OCI-LY7 (cell line): ENCODE results near the gene STON1.

Experiments used
- EZH2phosphoT487 ChIP-seq: fragments of 200-600 bp; sonication (generic); IDR thresholded peaks from 2 replicates; pipeline ENCODE4 v1.6.1; 2018; ENCODE audit warnings: low read depth, borderline replicate concordance, mild to moderate bottlenecking, mixed run types, antibody characterized with exemption, low read length, moderate library complexity, mixed read lengths
- TF ChIP-seq, protein P1 (sequence below): fragments of 200-600 bp; sonication (generic); conservative IDR thresholded peaks from 2 replicates; pipeline ENCODE4 v1.5.1; 2014; ENCODE audit warnings: mild to moderate bottlenecking, antibody characterized with exemption, low read length, moderate library complexity, mixed read lengths

DNA sequence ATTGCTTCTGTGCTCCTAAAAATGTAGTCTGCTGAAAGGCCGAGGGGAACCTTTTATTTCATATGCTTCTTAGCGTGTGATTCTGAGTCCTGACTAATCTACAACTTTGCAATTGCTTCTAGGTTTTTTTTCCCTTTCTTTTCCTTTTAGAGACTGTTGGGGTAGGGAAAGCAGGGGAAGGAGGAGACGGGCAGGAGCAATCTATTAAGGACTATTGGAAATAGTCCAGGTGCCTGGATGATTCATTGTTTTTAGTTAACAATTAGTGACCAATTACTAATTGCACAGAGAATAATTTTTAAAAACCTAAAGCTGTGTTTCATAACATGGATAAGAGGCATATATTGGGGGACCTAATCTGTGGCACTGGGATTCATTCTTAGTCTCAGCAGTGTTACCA is 49.4 kb upstream of the STON1 start:
- TF ChIP-seq, protein P1, sequence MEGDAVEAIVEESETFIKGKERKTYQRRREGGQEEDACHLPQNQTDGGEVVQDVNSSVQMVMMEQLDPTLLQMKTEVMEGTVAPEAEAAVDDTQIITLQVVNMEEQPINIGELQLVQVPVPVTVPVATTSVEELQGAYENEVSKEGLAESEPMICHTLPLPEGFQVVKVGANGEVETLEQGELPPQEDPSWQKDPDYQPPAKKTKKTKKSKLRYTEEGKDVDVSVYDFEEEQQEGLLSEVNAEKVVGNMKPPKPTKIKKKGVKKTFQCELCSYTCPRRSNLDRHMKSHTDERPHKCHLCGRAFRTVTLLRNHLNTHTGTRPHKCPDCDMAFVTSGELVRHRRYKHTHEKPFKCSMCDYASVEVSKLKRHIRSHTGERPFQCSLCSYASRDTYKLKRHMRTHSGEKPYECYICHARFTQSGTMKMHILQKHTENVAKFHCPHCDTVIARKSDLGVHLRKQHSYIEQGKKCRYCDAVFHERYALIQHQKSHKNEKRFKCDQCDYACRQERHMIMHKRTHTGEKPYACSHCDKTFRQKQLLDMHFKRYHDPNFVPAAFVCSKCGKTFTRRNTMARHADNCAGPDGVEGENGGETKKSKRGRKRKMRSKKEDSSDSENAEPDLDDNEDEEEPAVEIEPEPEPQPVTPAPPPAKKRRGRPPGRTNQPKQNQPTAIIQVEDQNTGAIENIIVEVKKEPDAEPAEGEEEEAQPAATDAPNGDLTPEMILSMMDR: no peak
- no peak for TF ChIP-seq EZH2phosphoT487
